DOHH2 (cell line): ENCODE data around the gene OXCT2.
"Not testable (repeated sequence)": the region's sequence is repeated elsewhere in the genome, so short reads cannot be mapped to it uniquely, and the experiment has no call there.

ENCODE experiments used
- CTCF ChIP-seq: fragments of 200-600 bp; sonication (generic); IDR thresholded peaks from one replicate; pipeline ENCODE4 v1.5.1; 2014; ENCODE audit warnings: antibody characterized with exemption, mild to moderate bottlenecking, low read depth, low read length; ENCODE audit not compliant: poor library complexity, severe bottlenecking
- EZH2phosphoT487 ChIP-seq: fragments of 200-600 bp; sonication (generic); IDR thresholded peaks from 2 replicates; pipeline ENCODE4 v1.6.1; 2017; ENCODE audit warnings: borderline replicate concordance, mild to moderate bottlenecking, antibody characterized with exemption, low read length, moderate library complexity, mixed read lengths

DNA sequence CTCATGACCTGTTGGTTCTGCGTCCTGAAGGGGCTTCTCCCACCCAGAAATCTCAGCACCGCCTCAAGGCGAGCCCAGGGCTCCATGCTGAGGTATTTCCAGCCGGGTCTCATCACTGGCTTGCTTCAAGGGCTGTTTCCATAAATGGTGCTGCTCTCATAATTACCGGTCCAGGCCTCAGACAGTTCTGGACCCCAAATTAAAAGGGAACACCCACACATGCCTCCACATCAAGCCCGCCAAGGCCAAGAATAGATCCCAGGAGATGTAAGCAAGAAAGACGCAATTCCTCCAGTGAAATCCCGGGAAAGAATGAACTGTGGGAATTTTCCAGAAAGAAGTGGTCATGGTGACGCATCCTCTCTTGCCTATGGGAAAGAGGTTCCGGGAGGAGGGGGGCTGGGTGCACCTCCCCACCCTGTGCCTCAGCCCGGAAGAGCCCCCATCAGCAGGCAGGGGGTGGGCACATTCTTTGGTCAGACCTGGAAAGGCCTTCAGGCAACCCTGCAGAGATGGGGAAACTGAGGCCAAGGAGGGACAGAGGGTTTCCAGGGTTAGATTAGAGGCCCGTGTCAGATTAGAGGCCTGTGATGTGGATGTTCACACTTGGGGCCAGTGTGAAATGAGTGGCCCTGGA, 7.4 kb upstream of the OXCT2 start:
- not testable (repeated sequence) for TF ChIP-seq CTCF, EZH2phosphoT487
